AG04449 (cell line): ENCODE results near the gene LRRN4CL.

ENCODE experiments used
- CTCF ChIA-PET: fragments of 350-600 bp; formaldehyde crosslinking; extraction: SDS; loops from one replicate; lab custom pipeline; 2021; ENCODE audit warnings: antibody characterized with exemption; lab: Yijun Ruan, JAX
- POLR2A ChIA-PET: fragments of 400-600, 350-600 bp; formaldehyde crosslinking; extraction: SDS; loops from one replicate; lab custom pipeline; 2020; ENCODE audit warnings: antibody characterized with exemption, inconsistent platforms; lab: Yijun Ruan, JAX
- DNase-seq: peaks from one replicate; pipeline ENCODE4 v3.0.0-alpha.2; 2010; ENCODE audit warnings: low read depth, low spot score
- H3K4me3 ChIP-seq: 2 replicates; pipeline ENCODE4 v1.5.1; 2011; ENCODE audit warnings: low read depth, mild to moderate bottlenecking, control low read depth, low read length
- CTCF ChIP-seq: IDR thresholded peaks from one replicate; pipeline ENCODE4 v1.5.1; 2011; ENCODE audit warnings: mild to moderate bottlenecking, moderate library complexity, low read length, control low read depth, inconsistent platforms; ENCODE audit not compliant: insufficient read depth; ENCODE audit errors: missing control alignments

LRRN4CL gene

GRCh38 chr11:62713343-62713742 is 24.0 kb upstream of the LRRN4CL start:
- ChIA-PET CTCF (no interaction called here), POLR2A (no interaction called here)
- TF ChIP-seq CTCF: no peak
- no peak overlapping the region for H3K4me3 ChIP-seq
- no peak for DNase-seq

DNA sequence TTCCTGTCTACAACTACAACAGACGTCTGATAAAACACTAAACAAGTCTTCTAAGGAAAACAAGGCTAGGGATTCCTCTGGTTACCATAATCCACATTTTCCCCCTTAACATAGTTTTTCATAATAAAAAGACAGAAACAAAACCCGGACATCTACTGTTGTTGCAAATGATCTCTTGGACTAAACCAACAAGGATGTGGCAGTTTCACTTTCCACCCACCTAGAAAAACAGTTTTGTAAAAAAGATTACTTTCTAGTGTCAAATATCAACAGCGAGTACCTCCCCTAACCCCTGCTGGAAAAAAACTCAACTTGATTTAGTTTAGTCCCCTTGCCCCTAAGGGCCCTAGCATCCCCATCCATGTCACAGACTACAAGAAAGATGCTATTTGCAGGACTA is 23.5 kb upstream of the LRRN4CL start:
- no peak overlapping the region for H3K4me3 ChIP-seq
- CTCF ChIA-PET: no interaction called here
- no peak for TF ChIP-seq CTCF
- no peak for DNase-seq
- POLR2A ChIA-PET: no interaction called here

DNA sequence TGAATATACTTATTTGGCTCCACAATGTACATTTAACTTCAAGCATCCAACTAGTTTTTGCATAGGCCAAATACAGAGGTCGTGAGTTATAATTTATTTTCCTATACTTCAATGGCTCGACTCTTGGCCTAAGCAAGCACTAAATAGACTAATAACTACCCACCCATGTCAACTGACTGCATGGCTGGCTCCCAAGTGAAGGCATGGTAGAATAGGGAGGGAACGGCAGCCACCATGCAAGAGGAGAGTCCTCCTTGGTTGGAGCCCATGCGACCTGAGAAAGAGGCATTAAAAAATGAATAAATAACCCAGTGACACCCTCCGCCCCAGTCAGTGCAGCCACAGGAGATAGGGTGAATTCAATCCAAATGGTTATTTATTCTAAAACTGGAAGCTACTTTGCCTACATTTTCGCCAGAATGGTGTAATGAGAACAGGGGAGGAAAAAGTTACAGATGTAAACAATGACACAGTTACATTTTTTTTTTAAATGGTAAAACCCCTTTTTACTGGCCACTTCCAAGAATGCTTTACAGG is 23.0 kb upstream of the LRRN4CL start:
- CTCF ChIA-PET: no interaction called here
- no peak overlapping the region for H3K4me3 ChIP-seq
- TF ChIP-seq CTCF: no peak
- POLR2A ChIA-PET: no interaction called here
- DNase-seq: no peak

DNA sequence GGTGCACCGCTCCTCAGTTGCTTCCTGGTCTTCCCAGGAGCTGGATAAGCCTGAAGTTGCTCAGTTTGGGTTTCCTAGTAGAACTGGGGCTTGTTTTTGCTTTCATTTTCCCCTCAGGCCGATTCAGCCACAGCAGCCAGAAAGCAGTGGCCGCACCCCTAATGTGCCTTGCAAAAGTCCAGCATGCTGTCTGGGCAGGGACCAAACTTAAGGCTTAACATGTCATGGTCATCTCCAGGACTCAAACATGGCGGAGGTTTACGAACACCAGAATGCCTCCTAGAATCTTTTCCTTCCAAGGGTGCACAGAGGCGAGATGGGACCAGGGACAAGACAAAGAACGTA is 20.6 kb upstream of the LRRN4CL start:
- DNase-seq: no peak
- H3K4me3 ChIP-seq: peak overlapping the region; percentile 51

GRCh38 chr11:62709247-62710000 is 20.1 kb upstream of the LRRN4CL start:
- no peak for TF ChIP-seq CTCF
- CTCF ChIA-PET: interaction anchor here (1.1 to 11.2 kb wide), 4 partner anchors 10 to 36 kb away, joined by 3 to 152 read pairs (median 4); partner anchors contain the start of gene LRRN4CL
- H3K4me3 ChIP-seq: peak overlapping the region; percentile 62
- DNase-seq: peak; percentile 76
- POLR2A ChIA-PET: interaction anchor here (1.0 to 4.5 kb wide), 7 partner anchors 18 to 309 kb away, joined by 3 to 24 read pairs (median 4); partner anchors contain the start of genes C11orf98, CSKMT, HNRNPUL2 and LRRN4CL

More for the DNA sequence above, 20.6 kb upstream of the LRRN4CL start:
- no peak for TF ChIP-seq CTCF
- CTCF ChIA-PET: interaction anchor here (1.1 to 11.2 kb wide), 3 partner anchors 9 to 29 kb away, joined by 3 to 152 read pairs (median 4); partner anchors contain the start of gene LRRN4CL
- POLR2A ChIA-PET: interaction anchor here (1.0 to 4.5 kb wide), 5 partner anchors 17 to 131 kb away, joined by 3 to 24 read pairs (median 4); partner anchors contain the start of genes C11orf98, CSKMT, HNRNPUL2 and ZBTB3

GRCh38 chr11:62708793-62709192 is 19.5 kb upstream of the LRRN4CL start:
- TF ChIP-seq CTCF: no peak
- DNase-seq: no peak
- POLR2A ChIA-PET: interaction anchor here (1.0 to 4.5 kb wide), 6 partner anchors 16 to 308 kb away, joined by 3 to 24 read pairs (median 5); partner anchors contain the start of genes C11orf98, CSKMT, HNRNPUL2 and LRRN4CL
- CTCF ChIA-PET: interaction anchor here (1.1 to 11.2 kb wide), 5 partner anchors 8 to 37 kb away, joined by 3 to 152 read pairs (median 3); partner anchors contain the start of gene LRRN4CL
- H3K4me3 ChIP-seq: peak overlapping the region; percentile 62
